Liver (tissue), 9 donors: Measurements from ENCODE around the gene MICAL2. TPM values are rescaled to one million over a fixed set of nuclear protein-coding genes. Genes with fewer than 3 reads are reported as not detected.

ENCODE experiments used
- DNase-seq: peaks from one replicate; pipeline ENCODE4 v3.0.0-alpha.2; 2017; ENCODE audit warnings: low spot score
- H3K27ac ChIP-seq, 2 donors: one replicate each; pipeline ENCODE4 v1.7.0; 2013; ENCODE audit warnings: inconsistent platforms in 2 of 2, low read length in 2 of 2, control low read depth in 1 of 2, low read depth in 1 of 2, mild to moderate bottlenecking in 1 of 2
- H3K27me3 ChIP-seq, 4 donors: one replicate each; pipeline versions ENCODE4 v1.6.1 to v1.7.0; 2013; ENCODE audit warnings: low read length in 3 of 4, inconsistent platforms in 1 of 4, mild to moderate bottlenecking in 1 of 4, moderate library complexity in 1 of 4; ENCODE audit not compliant: control insufficient read depth in 4 of 4, insufficient read depth in 4 of 4
- H3K36me3 ChIP-seq, 4 donors: one replicate each; pipeline versions ENCODE4 v1.6.1 to v1.7.0; 2013; ENCODE audit warnings: low read length in 3 of 4, mild to moderate bottlenecking in 3 of 4, low read depth in 1 of 4, moderate library complexity in 1 of 4; ENCODE audit not compliant: control insufficient read depth in 4 of 4, insufficient read depth in 3 of 4
- H3K4me1 ChIP-seq, 4 donors: one replicate each; pipeline versions ENCODE4 v1.6.1 to v1.7.0; 2013; ENCODE audit warnings: low read length in 3 of 4, mild to moderate bottlenecking in 3 of 4, moderate library complexity in 1 of 4; ENCODE audit not compliant: control insufficient read depth in 4 of 4, insufficient read depth in 4 of 4
- H3K4me3 ChIP-seq, 3 donors: one replicate each; pipeline versions ENCODE4 v1.6.1 to v1.7.0; 2013; ENCODE audit warnings: low read length in 3 of 3, control low read depth in 1 of 3, low read depth in 1 of 3, mild to moderate bottlenecking in 1 of 3
- H3K9ac ChIP-seq, 2 donors: one replicate each; pipeline ENCODE4 v1.7.0; 2013; ENCODE audit warnings: low read length in 2 of 2, mild to moderate bottlenecking in 2 of 2, moderate library complexity in 2 of 2, control low read depth in 1 of 2, low read depth in 1 of 2
- H3K9me3 ChIP-seq, 4 donors: one replicate each; pipeline versions ENCODE4 v1.6.1 to v1.7.0; 2013; ENCODE audit warnings: low read length in 3 of 4; ENCODE audit not compliant: control insufficient read depth in 4 of 4
- ATF3 ChIP-seq: IDR thresholded peaks from 2 replicates; pipeline ENCODE4 v1.6.1; 2016; ENCODE audit warnings: antibody characterized with exemption
- EGR1 ChIP-seq, 2 donors: IDR thresholded peaks; 2 replicates each; pipeline ENCODE4 v1.6.1; 2016 to 2018; ENCODE audit warnings: antibody characterized with exemption in 2 of 2, low read depth in 2 of 2
- FOXA1 ChIP-seq: IDR thresholded peaks from 2 replicates; pipeline ENCODE4 v1.6.1; 2016; ENCODE audit warnings: antibody characterized with exemption
- FOXA2 ChIP-seq: IDR thresholded peaks from 2 replicates; pipeline ENCODE4 v1.6.1; 2016; ENCODE audit warnings: antibody characterized with exemption
- GABPA ChIP-seq, 2 donors: IDR thresholded peaks in 1 of 2; conservative IDR thresholded peaks in 1 of 2; 2 replicates each; pipeline ENCODE4 v1.6.1; 2016; ENCODE audit warnings: antibody characterized with exemption in 2 of 2, mild to moderate bottlenecking in 1 of 2, moderate library complexity in 1 of 2
- HNF4A ChIP-seq, 2 donors: conservative IDR thresholded peaks; 2 replicates each; pipeline ENCODE4 v1.6.1; 2016; ENCODE audit warnings: antibody characterized with exemption in 2 of 2, mild to moderate bottlenecking in 2 of 2
- HNF4G ChIP-seq: IDR thresholded peaks from 2 replicates; pipeline ENCODE4 v1.6.1; 2016; ENCODE audit warnings: antibody characterized with exemption
- JUND ChIP-seq, 2 donors: IDR thresholded peaks; 2 replicates each; pipeline ENCODE4 v1.6.1; 2016; ENCODE audit warnings: antibody characterized with exemption in 2 of 2
- NR2F2 ChIP-seq: IDR thresholded peaks from 2 replicates; pipeline ENCODE4 v1.6.1; 2016; ENCODE audit warnings: antibody characterized with exemption
- RAD21 ChIP-seq, 2 donors: IDR thresholded peaks; 2 replicates each; pipeline ENCODE4 v1.6.1; 2016; ENCODE audit warnings: antibody characterized with exemption in 2 of 2, mild to moderate bottlenecking in 2 of 2
- RXRA ChIP-seq, 2 donors: IDR thresholded peaks; 2 replicates each; pipeline ENCODE4 v1.6.1; 2017 to 2018; ENCODE audit warnings: antibody characterized with exemption in 2 of 2, mild to moderate bottlenecking in 1 of 2
- SP1 ChIP-seq: IDR thresholded peaks from 2 replicates; pipeline ENCODE4 v1.6.1; 2018; ENCODE audit warnings: antibody characterized with exemption, mild to moderate bottlenecking
- TAF1 ChIP-seq: conservative IDR thresholded peaks from 2 replicates; pipeline ENCODE4 v1.6.1; 2016; ENCODE audit warnings: antibody characterized with exemption, mild to moderate bottlenecking
- YY1 ChIP-seq: IDR thresholded peaks from 2 replicates; pipeline ENCODE4 v1.6.1; 2016; ENCODE audit warnings: antibody characterized with exemption, mild to moderate bottlenecking
- WGBS: extraction: QIAGEN DNeasy Blood & Tissue Kit; methylation state at CpG from one replicate; pipeline ENCODE4 v1.1.7; 2013; 5-methylcytosine and 5-hydroxymethylcytosine counted together
- polyA plus RNA-seq, 2 donors: library from polyadenylated mRNA; stranded (reverse) in 1 of 2; unstranded in 1 of 2; fragments of 200-250 nt in 1 of 2; fragments of >200 nt in 1 of 2; fragmentation: Nextera tagmentation in 1 of 2; extraction: Ambion mirVana in 1 of 2; gene quantifications; one replicate each; pipeline versions ENCODE4 v1.2.1 to v1.2.3, GENCODE V29; 2013 to 2015
- total RNA-seq, 2 donors: library from RNA; depleted of rRNA; stranded (reverse); fragments of >200 nt; gene quantifications; one replicate each; pipeline ENCODE4 v1.2.3, GENCODE V29; 2014
- TF ChIP-seq, protein P1 (sequence below): fragments of 150-350 bp; IDR thresholded peaks from 2 replicates; pipeline ENCODE4 v1.5.1; 2017; ENCODE audit warnings: improper control_type of control experiment, low read depth, low read length; ENCODE audit not compliant: missing input control
- TF ChIP-seq, protein P2 (sequence below): IDR thresholded peaks from 2 replicates; pipeline ENCODE4 v1.6.1; 2016; ENCODE audit warnings: antibody characterized with exemption
- TF ChIP-seq, protein P3 (sequence below): IDR thresholded peaks from 2 replicates; pipeline ENCODE4 v1.6.1; 2016; ENCODE audit warnings: antibody characterized with exemption, mild to moderate bottlenecking
- donor health status: healthy.
- donor health status: healthy.
- donor health status: healthy.
- donor health status: healthy.
- donor health status: healthy.

MICAL2 gene
- total and polyA plus RNA-seq, 4 donors, result 17.5 to 113 (median 42.9) TPM

GRCh38 chr11:12253843-12254281 lies 143.5 kb downstream of the MICAL2 start:
- Histone ChIP-seq H3K4me1 (peaks cover 0 to 11% (median 6%) of the 10 kb centered on the region in 4 donors), H3K27me3 (no peaks in the 10 kb centered on the region), H3K4me3 (no peak overlapping the region), H3K9ac (no peak overlapping the region), H3K9me3 (no peaks in the 10 kb centered on the region), H3K27ac (peak overlapping the region in 1 of 2 donors; percentile 58), H3K36me3 (peaks cover 0 to 15% (median 10%) of the 10 kb centered on the region in 4 donors)
- no peak for TF ChIP-seq TAF1
- TF ChIP-seq HNF4G, result peak; percentile 55
- peak; percentile 64 for TF ChIP-seq YY1
- no peak for TF ChIP-seq FOXA2
- TF ChIP-seq RAD21 (IDR thresholded peaks at IDR 0.05), result peak in 1 of 2 donors; percentile 15
- peak; percentile 68 for TF ChIP-seq SP1
- TF ChIP-seq RXRA (IDR thresholded peaks at IDR 0.05), result peak; percentile 64 to 78
- TF ChIP-seq HNF4A (conservative IDR thresholded peaks at IDR 0.05), result peak; percentile 87 to 89
- TF ChIP-seq ATF3, result peak; percentile 65
- no peak for TF ChIP-seq GABPA (IDR thresholded peaks at IDR 0.05 in 1 of 2, conservative IDR thresholded peaks at IDR 0.05 in 1 of 2)
- TF ChIP-seq NR2F2, result peak; percentile 82
- peak in 1 of 2 donors; percentile 33 for TF ChIP-seq JUND (IDR thresholded peaks at IDR 0.05)
- TF ChIP-seq, protein P1, sequence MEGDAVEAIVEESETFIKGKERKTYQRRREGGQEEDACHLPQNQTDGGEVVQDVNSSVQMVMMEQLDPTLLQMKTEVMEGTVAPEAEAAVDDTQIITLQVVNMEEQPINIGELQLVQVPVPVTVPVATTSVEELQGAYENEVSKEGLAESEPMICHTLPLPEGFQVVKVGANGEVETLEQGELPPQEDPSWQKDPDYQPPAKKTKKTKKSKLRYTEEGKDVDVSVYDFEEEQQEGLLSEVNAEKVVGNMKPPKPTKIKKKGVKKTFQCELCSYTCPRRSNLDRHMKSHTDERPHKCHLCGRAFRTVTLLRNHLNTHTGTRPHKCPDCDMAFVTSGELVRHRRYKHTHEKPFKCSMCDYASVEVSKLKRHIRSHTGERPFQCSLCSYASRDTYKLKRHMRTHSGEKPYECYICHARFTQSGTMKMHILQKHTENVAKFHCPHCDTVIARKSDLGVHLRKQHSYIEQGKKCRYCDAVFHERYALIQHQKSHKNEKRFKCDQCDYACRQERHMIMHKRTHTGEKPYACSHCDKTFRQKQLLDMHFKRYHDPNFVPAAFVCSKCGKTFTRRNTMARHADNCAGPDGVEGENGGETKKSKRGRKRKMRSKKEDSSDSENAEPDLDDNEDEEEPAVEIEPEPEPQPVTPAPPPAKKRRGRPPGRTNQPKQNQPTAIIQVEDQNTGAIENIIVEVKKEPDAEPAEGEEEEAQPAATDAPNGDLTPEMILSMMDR, result no peak
- 28% methylated on average over 7 of the region's 7 CpGs for WGBS
- DNase-seq, result no peak

- Histone ChIP-seq H3K9me3 (no peaks in the 10 kb centered on the region), H3K36me3 (peaks cover 6 to 37% (median 27%) of the 10 kb centered on the region in 4 donors), H3K4me1 (peaks cover 0 to 9% (median 3%) of the 10 kb centered on the region in 4 donors), H3K27ac (no peak overlapping the region), H3K27me3 (no peaks in the 10 kb centered on the region), H3K9ac (no peak overlapping the region), H3K4me3 (no peak overlapping the region)
- DNase-seq, result no peak
- TF ChIP-seq EGR1 (IDR thresholded peaks at IDR 0.05; ENCODE audit: low read depth in 2 of 2) (no peak), GABPA (IDR thresholded peaks at IDR 0.05 in 1 of 2, conservative IDR thresholded peaks at IDR 0.05 in 1 of 2) (no peak), FOXA1 (no peak), HNF4A (conservative IDR thresholded peaks at IDR 0.05) (no peak), FOXA2 (no peak), HNF4G (no peak), TAF1 (no peak), RXRA (IDR thresholded peaks at IDR 0.05) (no peak), SP1 (no peak), JUND (IDR thresholded peaks at IDR 0.05) (no peak), ATF3 (no peak)
- TF ChIP-seq, protein P2, sequence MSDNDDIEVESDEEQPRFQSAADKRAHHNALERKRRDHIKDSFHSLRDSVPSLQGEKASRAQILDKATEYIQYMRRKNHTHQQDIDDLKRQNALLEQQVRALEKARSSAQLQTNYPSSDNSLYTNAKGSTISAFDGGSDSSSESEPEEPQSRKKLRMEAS, result no peak
- TF ChIP-seq, protein P3, sequence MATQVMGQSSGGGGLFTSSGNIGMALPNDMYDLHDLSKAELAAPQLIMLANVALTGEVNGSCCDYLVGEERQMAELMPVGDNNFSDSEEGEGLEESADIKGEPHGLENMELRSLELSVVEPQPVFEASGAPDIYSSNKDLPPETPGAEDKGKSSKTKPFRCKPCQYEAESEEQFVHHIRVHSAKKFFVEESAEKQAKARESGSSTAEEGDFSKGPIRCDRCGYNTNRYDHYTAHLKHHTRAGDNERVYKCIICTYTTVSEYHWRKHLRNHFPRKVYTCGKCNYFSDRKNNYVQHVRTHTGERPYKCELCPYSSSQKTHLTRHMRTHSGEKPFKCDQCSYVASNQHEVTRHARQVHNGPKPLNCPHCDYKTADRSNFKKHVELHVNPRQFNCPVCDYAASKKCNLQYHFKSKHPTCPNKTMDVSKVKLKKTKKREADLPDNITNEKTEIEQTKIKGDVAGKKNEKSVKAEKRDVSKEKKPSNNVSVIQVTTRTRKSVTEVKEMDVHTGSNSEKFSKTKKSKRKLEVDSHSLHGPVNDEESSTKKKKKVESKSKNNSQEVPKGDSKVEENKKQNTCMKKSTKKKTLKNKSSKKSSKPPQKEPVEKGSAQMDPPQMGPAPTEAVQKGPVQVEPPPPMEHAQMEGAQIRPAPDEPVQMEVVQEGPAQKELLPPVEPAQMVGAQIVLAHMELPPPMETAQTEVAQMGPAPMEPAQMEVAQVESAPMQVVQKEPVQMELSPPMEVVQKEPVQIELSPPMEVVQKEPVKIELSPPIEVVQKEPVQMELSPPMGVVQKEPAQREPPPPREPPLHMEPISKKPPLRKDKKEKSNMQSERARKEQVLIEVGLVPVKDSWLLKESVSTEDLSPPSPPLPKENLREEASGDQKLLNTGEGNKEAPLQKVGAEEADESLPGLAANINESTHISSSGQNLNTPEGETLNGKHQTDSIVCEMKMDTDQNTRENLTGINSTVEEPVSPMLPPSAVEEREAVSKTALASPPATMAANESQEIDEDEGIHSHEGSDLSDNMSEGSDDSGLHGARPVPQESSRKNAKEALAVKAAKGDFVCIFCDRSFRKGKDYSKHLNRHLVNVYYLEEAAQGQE, result no peak
- 83% methylated on average over 3 of the region's 3 CpGs for whole genome bisulfite sequencing
Observed at GRCh38 chr11:12258451-12258850, 148.1 kb downstream of the MICAL2 start.
